Mammary epithelial cell (primary cell): ENCODE data around the gene TMEM212.

Source experiments
- EZH2 ChIP-seq: IDR thresholded peaks from 2 replicates; pipeline ENCODE4 v1.6.1; 2012; ENCODE audit warnings: low read length, inconsistent platforms, borderline replicate concordance
- TF ChIP-seq, protein P1 (sequence below), 2 donors: IDR thresholded peaks in 1 of 2; conservative IDR thresholded peaks in 1 of 2; 2 replicates each; pipeline ENCODE4 v1.5.1; 2011 to 2012; ENCODE audit warnings: inconsistent platforms in 2 of 2, low read length in 2 of 2, mild to moderate bottlenecking in 2 of 2, control low read depth in 1 of 2, low read depth in 1 of 2; ENCODE audit not compliant: insufficient read depth in 1 of 2; ENCODE audit errors: extremely low read depth in 1 of 2

DNA sequence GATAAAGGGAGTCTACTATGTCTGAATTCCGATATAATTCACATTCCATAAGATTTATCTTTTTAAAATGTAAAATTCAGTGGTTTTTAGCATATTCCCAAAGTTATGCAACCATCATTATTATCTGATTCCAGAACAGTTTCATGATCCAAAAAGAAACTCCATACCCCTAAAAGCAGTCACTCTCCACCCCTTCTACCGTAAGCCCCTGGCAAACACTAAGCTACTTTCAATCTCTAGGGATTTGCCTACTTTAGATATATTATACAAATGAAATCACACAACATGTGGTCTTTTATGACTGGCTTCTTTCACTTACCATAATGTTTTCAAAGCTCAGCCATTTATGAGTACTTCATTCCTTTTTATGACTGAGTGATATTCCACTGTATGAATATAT, 65.6 kb downstream of the TMEM212 start:
- TF ChIP-seq, protein P1, sequence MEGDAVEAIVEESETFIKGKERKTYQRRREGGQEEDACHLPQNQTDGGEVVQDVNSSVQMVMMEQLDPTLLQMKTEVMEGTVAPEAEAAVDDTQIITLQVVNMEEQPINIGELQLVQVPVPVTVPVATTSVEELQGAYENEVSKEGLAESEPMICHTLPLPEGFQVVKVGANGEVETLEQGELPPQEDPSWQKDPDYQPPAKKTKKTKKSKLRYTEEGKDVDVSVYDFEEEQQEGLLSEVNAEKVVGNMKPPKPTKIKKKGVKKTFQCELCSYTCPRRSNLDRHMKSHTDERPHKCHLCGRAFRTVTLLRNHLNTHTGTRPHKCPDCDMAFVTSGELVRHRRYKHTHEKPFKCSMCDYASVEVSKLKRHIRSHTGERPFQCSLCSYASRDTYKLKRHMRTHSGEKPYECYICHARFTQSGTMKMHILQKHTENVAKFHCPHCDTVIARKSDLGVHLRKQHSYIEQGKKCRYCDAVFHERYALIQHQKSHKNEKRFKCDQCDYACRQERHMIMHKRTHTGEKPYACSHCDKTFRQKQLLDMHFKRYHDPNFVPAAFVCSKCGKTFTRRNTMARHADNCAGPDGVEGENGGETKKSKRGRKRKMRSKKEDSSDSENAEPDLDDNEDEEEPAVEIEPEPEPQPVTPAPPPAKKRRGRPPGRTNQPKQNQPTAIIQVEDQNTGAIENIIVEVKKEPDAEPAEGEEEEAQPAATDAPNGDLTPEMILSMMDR (conservative IDR thresholded peaks at IDR 0.05 in 1 of 2, IDR thresholded peaks at IDR 0.05 in 1 of 2; ENCODE audit: extremely low read depth in 1 of 2, insufficient read depth in 1 of 2, low read depth in 1 of 2, low read length in 2 of 2), result no peak
- TF ChIP-seq EZH2, result no peak
